ENCODE data around the gene SLC39A12.
"Not testable (repeated sequence)": the region's sequence is repeated elsewhere in the genome, so short reads cannot be mapped to it uniquely, and the experiment has no call there.

The SLC39A12 gene

DNA sequence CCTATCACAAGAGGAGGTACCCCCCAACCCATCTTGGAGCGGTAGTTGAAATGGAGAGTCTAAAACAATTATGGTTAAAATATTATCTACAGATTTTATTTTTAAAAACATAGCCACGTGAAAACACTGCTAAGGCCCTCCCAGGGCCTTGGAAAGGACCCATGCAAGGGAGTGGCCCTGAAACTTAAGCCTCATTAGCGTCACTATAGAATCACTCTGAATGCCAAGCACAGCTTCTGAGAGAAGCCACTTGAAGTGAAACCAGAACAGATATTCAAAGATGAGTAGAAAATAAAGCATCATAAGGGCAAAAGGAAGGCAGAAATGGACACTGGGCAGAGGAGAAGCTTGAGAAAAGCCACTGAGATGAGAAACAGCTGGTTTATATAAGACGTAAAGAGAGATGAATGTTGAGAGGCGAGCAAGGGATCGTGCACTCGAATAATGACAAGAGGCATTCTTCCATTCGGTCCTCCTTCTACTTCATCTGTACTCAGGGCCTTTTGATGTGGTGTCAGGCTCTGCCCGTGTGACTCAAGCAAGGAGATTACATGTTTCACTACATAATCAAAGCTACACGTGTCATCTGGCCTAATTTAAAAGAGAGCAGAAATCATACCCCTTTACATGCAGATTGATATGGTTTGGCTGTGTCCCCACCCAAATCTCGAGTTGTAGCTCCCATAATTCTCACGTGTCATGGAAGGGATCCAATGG, 33.4 kb upstream of the SLC39A12 start:
- no peaks in the 10 kb centered on the region for H3K9me3 ChIP-seq (ENCODE audit: insufficient read depth, low read depth, low read length)
- 89% methylated on average over 11 of the region's 12 CpGs for WGBS
- H3K36me3 ChIP-seq (ENCODE audit: insufficient read depth, low read length), result no peaks in the 10 kb centered on the region
- no peaks in the 10 kb centered on the region for H3K27me3 ChIP-seq (ENCODE audit: insufficient read depth, low read length)
- H3K4me1 ChIP-seq (ENCODE audit: insufficient read depth, low read length), result no peaks in the 10 kb centered on the region
- H3K4me3 ChIP-seq (ENCODE audit: low read length), result no peak overlapping the region
- H3K27ac ChIP-seq (ENCODE audit: low read depth, low read length), result no peak overlapping the region
- no peak overlapping the region for H3K9ac ChIP-seq (ENCODE audit: low read depth, low read length)

DNA sequence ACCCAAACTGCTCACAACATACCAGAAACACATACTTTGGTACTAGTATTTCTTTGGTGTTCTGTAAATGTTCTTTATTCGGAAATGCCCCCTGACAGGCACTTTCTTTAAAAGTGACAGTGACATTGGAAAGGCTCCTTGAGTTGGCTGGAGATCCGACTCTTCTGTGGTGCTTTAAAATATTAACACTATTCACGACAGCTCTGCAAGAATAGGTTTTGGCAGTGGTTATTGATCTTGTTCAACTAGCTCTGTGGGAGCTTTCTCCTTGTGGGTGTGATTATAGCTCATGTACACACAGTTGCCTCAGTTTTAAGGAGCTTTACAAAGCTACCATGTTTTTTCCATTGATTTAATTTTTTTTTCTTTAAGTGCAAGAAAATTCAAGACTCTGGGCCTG, 30.3 kb upstream of the SLC39A12 start:
- Histone ChIP-seq H3K9ac (ENCODE audit: low read depth, low read length) (no peak overlapping the region), H3K9me3 (ENCODE audit: insufficient read depth, low read depth, low read length) (no peaks in the 10 kb centered on the region), H3K27me3 (ENCODE audit: insufficient read depth, low read length) (no peaks in the 10 kb centered on the region), H3K27ac (ENCODE audit: low read depth, low read length) (no peak overlapping the region), H3K36me3 (ENCODE audit: insufficient read depth, low read length) (no peaks in the 10 kb centered on the region), H3K4me3 (ENCODE audit: low read length) (no peak overlapping the region), H3K4me1 (ENCODE audit: insufficient read depth, low read length) (no peaks in the 10 kb centered on the region)
- WGBS, result 93% methylated on average over 3 of the region's 3 CpGs

DNA sequence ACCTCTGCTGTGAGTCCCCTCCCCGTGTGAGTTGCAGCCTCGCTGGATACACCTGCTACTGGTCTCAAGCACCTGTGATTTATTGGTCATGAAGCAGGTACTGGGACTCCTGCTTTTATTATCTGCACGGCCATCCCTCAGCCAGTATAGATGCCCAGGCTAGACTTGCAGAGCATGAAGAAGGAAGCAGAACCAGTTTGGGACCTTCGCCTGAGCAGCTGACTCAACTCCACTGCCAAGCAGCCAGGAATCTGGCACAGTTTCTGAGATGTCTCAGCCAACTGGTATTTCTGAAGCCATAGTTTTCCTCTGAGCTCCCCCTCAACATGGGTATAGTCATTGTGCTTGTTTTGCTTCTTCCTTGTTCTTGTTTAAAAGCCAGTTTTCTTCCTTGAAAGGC, 28.0 kb upstream of the SLC39A12 start:
- Histone ChIP-seq H3K4me3 (ENCODE audit: low read length) (no peak overlapping the region), H3K27ac (ENCODE audit: low read depth, low read length) (no peak overlapping the region), H3K9me3 (ENCODE audit: insufficient read depth, low read depth, low read length) (no peaks in the 10 kb centered on the region), H3K4me1 (ENCODE audit: insufficient read depth, low read length) (no peaks in the 10 kb centered on the region), H3K27me3 (ENCODE audit: insufficient read depth, low read length) (no peaks in the 10 kb centered on the region), H3K36me3 (ENCODE audit: insufficient read depth, low read length) (no peaks in the 10 kb centered on the region), H3K9ac (ENCODE audit: low read depth, low read length) (no peak overlapping the region)
- 85% methylated on average over 4 of the region's 4 CpGs for whole genome bisulfite sequencing

DNA sequence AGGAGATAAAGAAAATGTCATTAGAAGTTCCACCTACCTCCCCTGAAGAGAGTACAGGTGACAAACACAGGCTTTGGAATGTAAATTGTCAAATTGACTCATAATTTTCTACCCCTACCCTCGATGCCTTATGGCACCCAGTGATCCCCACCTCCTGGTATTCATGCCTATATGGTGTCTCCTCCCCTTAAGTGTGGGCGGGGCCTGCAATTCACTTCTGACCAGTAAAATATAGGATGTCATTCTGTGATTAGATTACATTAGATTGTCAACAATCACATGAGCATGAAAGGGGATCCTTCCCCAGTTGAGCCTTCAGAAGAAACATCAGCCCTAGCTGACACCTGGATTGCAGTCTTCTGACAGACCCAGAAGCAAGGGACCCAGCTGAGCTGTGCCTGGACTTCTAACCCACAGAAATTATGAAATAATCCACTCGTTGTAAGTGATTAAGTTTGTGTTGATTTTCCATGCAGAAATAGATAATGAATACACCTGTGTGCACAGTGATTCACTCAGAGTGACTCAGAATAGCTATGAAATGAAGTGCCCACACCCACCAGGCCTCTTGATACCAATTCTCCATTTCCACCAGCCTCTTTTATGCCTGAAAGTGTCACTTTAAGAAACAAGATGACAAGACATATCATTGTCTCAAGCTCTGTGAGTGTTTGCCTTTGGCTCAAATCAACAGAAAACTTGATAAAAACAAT, 8.5 kb upstream of the SLC39A12 start:
- H3K36me3 ChIP-seq (ENCODE audit: insufficient read depth, low read length), result no peaks in the 10 kb centered on the region
- WGBS, result 91% methylated on average over 1 of the region's 3 CpGs
- no peak overlapping the region for H3K27ac ChIP-seq (ENCODE audit: low read depth, low read length)
- peaks cover 2% of the 10 kb centered on the region; the same call in 1 of the 2 replicates for H3K9me3 ChIP-seq (ENCODE audit: insufficient read depth, low read depth, low read length)
- no peak overlapping the region for H3K9ac ChIP-seq (ENCODE audit: low read depth, low read length)
- H3K4me3 ChIP-seq (ENCODE audit: low read length), result no peak overlapping the region
- H3K4me1 ChIP-seq (ENCODE audit: insufficient read depth, low read length), result no peaks in the 10 kb centered on the region
- no peaks in the 10 kb centered on the region for H3K27me3 ChIP-seq (ENCODE audit: insufficient read depth, low read length)

DNA sequence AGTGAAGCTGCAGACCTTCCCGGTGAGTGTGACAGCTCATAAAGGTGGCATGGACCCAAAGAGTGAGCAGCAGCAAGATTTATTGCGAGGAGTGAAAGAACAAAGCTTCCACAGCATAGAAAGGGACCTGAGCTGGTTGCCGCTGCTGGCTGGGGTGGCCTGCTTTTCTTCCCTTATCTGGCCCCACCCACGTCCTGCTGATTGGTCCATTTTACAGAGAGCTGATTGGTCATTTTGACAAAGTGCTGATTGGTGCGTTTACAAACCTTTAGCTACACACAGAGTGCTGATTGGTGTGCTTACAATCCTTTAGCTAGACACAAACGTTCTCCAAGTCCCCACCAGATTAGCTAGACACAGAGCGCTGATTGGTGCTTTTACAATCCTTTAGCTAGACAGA, 1.4 kb upstream of the SLC39A12 start:
- 94% methylated on average over 7 of the region's 7 CpGs for whole genome bisulfite sequencing

DNA sequence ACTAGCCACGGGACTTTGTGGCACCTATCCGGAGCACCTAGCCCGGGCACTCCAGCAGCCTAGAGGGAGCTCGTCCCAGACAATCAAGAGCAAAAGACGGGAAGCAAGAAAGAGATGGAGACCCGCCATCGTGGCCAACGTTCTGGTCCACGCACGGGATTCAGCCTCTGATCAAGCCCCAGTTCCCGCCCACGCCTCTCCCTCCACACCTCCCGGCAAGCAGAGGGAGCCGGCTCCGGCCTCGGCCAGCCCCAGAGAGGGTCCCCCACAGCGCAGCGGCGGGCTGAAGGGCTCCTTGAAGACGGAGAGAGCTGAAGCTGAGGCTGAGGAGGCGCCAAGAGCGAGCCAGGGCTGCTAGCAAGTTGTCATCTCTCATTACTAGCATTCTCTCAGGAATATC, 992 bp upstream of the SLC39A12 start:
- Histone ChIP-seq H3K4me3 (ENCODE audit: low read length) (no peak overlapping the region), H3K4me1 (ENCODE audit: insufficient read depth, low read length) (no peaks in the 10 kb centered on the region), H3K27ac (ENCODE audit: low read depth, low read length) (no peak overlapping the region), H3K9me3 (ENCODE audit: insufficient read depth, low read depth, low read length) (no peaks in the 10 kb centered on the region), H3K27me3 (ENCODE audit: insufficient read depth, low read length) (no peaks in the 10 kb centered on the region), H3K9ac (ENCODE audit: low read depth, low read length) (no peak overlapping the region), H3K36me3 (ENCODE audit: insufficient read depth, low read length) (no peaks in the 10 kb centered on the region)
- 94% methylated on average over 22 of the region's 22 CpGs for WGBS

More for the DNA sequence above, 1.4 kb upstream of the SLC39A12 start:
- not testable (repeated sequence) for H3K4me1 ChIP-seq (ENCODE audit: insufficient read depth, low read length); H3K27ac ChIP-seq (ENCODE audit: low read depth, low read length); H3K4me3 ChIP-seq (ENCODE audit: low read length); H3K9ac ChIP-seq (ENCODE audit: low read depth, low read length); H3K36me3 ChIP-seq (ENCODE audit: insufficient read depth, low read length); H3K27me3 ChIP-seq (ENCODE audit: insufficient read depth, low read length); H3K9me3 ChIP-seq (ENCODE audit: insufficient read depth, low read depth, low read length)

DNA sequence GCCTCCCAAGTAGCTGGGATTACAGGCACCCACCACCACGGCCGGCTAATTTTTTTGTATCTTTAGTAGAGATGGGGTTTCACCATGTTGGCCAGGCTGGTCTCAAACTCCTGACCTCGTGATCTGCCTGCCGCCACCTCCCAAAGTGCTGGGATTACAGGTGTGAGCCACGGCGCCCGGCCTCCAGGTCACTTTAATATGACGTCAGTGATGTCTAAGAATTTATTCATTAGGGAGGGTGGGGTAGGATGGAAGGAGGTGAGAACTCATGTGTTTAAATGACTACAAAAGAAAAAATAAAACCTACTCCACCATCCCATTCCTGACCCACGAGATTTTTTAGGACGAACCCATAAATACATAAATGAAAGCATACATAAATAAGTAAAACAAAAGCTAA, 2.7 kb downstream of the SLC39A12 start:
- WGBS, result 96% methylated on average over 8 of the region's 10 CpGs
- H3K9ac ChIP-seq (ENCODE audit: low read depth, low read length); H3K27me3 ChIP-seq (ENCODE audit: insufficient read depth, low read length); H3K9me3 ChIP-seq (ENCODE audit: insufficient read depth, low read depth, low read length); H3K36me3 ChIP-seq (ENCODE audit: insufficient read depth, low read length); H3K4me1 ChIP-seq (ENCODE audit: insufficient read depth, low read length); H3K27ac ChIP-seq (ENCODE audit: low read depth, low read length); H3K4me3 ChIP-seq (ENCODE audit: low read length): not testable (repeated sequence)

DNA sequence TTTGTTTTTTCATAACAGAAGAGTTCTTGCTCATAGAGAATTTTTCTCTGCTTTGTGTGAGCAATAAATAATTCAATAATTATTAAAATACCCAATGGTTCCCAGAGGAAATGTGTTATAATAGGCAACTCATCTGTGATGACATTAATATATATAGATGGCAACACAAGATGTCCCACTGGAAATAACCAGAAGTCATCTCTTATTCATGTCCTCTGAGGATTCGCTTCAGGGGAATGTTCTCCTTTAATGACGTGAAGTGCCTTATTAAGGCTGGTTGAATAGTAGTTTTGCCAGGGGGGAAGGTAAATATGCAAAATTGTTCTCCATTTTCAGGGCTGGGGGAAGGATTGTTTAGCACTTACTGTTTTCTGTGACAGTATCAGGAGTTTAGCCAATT, 3.1 kb downstream of the SLC39A12 start:
- H3K9me3 ChIP-seq (ENCODE audit: insufficient read depth, low read depth, low read length), result peaks cover 3% of the 10 kb centered on the region; the same call in 1 of the 2 replicates
- H3K9ac ChIP-seq (ENCODE audit: low read depth, low read length), result no peak overlapping the region
- H3K4me3 ChIP-seq (ENCODE audit: low read length), result no peak overlapping the region
- no peaks in the 10 kb centered on the region for H3K27me3 ChIP-seq (ENCODE audit: insufficient read depth, low read length)
- H3K27ac ChIP-seq (ENCODE audit: low read depth, low read length), result no peak overlapping the region
- H3K36me3 ChIP-seq (ENCODE audit: insufficient read depth, low read length), result no peaks in the 10 kb centered on the region
- H3K4me1 ChIP-seq (ENCODE audit: insufficient read depth, low read length), result no peaks in the 10 kb centered on the region
- WGBS, result 95% methylated on average over 2 of the region's 2 CpGs

DNA sequence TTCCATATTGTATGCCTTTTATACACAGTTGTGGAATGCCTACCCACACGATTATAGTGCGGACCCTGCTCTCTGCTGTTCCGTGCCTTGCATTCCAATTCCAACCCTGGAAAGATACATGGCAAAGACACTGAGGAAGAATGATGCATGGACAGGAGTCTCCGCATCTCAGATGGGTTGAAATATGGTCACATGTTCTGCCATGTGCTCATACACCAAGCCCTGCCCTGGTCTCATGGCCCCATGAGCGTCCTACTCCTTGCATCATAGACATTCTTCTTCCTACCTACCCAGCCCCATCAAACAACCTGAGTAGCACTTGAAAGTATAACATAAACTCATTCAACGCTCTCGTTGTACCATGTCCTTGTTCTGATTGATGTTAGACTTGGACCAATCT, 6.3 kb downstream of the SLC39A12 start:
- Histone ChIP-seq H3K36me3 (ENCODE audit: insufficient read depth, low read length) (no peaks in the 10 kb centered on the region), H3K9me3 (ENCODE audit: insufficient read depth, low read depth, low read length) (peaks cover 10% of the 10 kb centered on the region; the same call in 1 of the 2 replicates), H3K9ac (ENCODE audit: low read depth, low read length) (no peak overlapping the region), H3K27ac (ENCODE audit: low read depth, low read length) (no peak overlapping the region), H3K27me3 (ENCODE audit: insufficient read depth, low read length) (no peaks in the 10 kb centered on the region), H3K4me1 (ENCODE audit: insufficient read depth, low read length) (no peaks in the 10 kb centered on the region), H3K4me3 (ENCODE audit: low read length) (no peak overlapping the region)
- WGBS, result 97% methylated on average over 7 of the region's 7 CpGs

DNA sequence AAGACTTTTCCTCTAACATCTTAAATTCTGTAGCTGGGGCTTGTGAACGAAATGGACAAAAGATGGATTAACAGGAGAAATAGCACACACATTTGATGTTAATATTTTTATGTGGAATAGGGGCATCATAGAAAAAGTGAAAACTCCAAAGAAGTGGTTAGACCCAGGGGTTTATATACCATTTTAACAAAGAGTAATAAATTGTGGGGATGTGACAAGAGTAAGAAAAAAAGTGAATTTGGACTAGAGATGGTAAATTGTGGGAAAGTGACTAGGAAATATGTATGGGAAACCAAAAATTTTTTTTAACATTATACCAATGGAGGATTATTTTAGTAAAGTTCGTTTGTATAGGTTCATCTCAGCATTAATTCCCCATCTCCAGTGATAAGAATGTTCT, 8.2 kb downstream of the SLC39A12 start:
- Histone ChIP-seq H3K27me3 (ENCODE audit: insufficient read depth, low read length) (no peaks in the 10 kb centered on the region), H3K9me3 (ENCODE audit: insufficient read depth, low read depth, low read length) (peaks cover 10% of the 10 kb centered on the region; the same call in 1 of the 2 replicates), H3K36me3 (ENCODE audit: insufficient read depth, low read length) (no peaks in the 10 kb centered on the region), H3K4me1 (ENCODE audit: insufficient read depth, low read length) (no peaks in the 10 kb centered on the region), H3K9ac (ENCODE audit: low read depth, low read length) (no peak overlapping the region), H3K27ac (ENCODE audit: low read depth, low read length) (no peak overlapping the region), H3K4me3 (ENCODE audit: low read length) (no peak overlapping the region)
- WGBS, result 83% methylated on average over 1 of the region's 2 CpGs

DNA sequence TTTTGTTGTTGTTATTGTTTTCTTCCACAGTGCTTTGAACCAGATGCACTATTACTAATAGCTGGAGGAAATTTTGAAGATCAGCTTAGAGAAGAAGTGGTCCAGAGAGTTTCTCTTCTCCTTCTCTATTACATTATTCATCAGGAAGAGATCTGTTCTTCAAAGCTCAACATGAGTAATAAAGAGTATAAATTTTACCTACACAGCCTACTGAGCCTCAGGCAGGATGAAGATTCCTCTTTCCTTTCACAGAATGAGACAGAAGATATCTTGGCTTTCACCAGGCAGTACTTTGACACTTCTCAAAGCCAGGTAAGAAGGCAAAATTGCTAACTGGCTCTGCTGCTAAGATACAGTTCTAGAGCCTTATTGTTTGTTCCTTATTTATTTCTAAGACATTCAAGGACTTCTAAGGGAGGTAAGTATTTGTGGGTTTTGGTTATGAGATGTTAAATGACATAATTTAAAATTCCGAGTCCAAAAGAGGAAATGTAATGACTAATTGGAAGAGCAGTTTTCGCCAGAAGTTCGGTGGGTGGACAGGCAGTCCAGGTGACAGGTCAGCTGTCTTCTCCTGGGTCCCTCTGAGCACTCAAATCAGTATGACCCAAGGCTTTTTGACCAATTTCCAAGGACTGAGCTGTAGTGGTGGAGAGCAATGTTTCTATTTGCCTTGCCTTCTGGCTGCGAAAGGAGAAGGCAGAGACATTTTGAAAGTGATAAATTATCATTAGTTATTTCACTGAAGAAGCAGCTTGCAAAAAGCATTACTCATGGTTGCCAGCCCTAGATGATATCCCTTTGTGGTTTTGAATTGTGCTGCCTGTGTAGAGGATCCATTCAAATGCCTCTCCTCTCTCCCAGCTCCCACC, 10.1 kb downstream of the SLC39A12 start:
- Histone ChIP-seq H3K27me3 (ENCODE audit: insufficient read depth, low read length) (no peaks in the 10 kb centered on the region), H3K9me3 (ENCODE audit: insufficient read depth, low read depth, low read length) (peaks cover 10% of the 10 kb centered on the region; the same call in 1 of the 2 replicates), H3K9ac (ENCODE audit: low read depth, low read length) (no peak overlapping the region), H3K36me3 (ENCODE audit: insufficient read depth, low read length) (no peaks in the 10 kb centered on the region), H3K27ac (ENCODE audit: low read depth, low read length) (no peak overlapping the region), H3K4me3 (ENCODE audit: low read length) (no peak overlapping the region), H3K4me1 (ENCODE audit: insufficient read depth, low read length) (no peaks in the 10 kb centered on the region)
- 94% methylated on average over 4 of the region's 4 CpGs for WGBS
